K562 (cell line): ENCODE results near the gene FERMT3. TPM values are rescaled to one million over a fixed set of nuclear protein-coding genes. Genes with fewer than 3 reads are reported as not detected.
A peak's percentile ranks its signal among the peaks of the same experiment; 100 is the strongest.

Experiments used
- ARID1B ChIP-seq: fragments of 450-650 bp; IDR thresholded peaks from 2 replicates; pipeline ENCODE4 v1.6.1; 2016; ENCODE audit warnings: antibody characterized with exemption, mild to moderate bottlenecking, inconsistent platforms
- C11orf30 ChIP-seq: fragments of 450-650 bp; IDR thresholded peaks from 2 replicates; pipeline ENCODE4 v1.6.1; 2016; ENCODE audit warnings: low read depth, mild to moderate bottlenecking
- CBX8 ChIP-seq: fragments of 200-600 bp; sonication (generic); IDR thresholded peaks from 2 replicates; pipeline ENCODE4 v1.6.1; 2012; ENCODE audit warnings: borderline replicate concordance, mixed run types, low read depth, mild to moderate bottlenecking, moderate library complexity, mixed read lengths, low read length, control low read depth, inconsistent platforms; ENCODE audit not compliant: poor library complexity, severe bottlenecking; ENCODE audit errors: extremely low read depth
- CEBPB ChIP-seq: fragments of 450-650 bp; IDR thresholded peaks from 2 replicates; pipeline ENCODE4 v1.6.1; 2016; ENCODE audit warnings: missing genetic modification characterization, missing compliant biosample characterization
- CTBP1 ChIP-seq: fragments of 450-650 bp; IDR thresholded peaks from 2 replicates; pipeline ENCODE4 v1.6.1; 2016; ENCODE audit warnings: borderline replicate concordance
- CXXC5 ChIP-seq: fragments of 250-450 bp; sonication (Bioruptor Pico); IDR thresholded peaks from 2 replicates; pipeline ENCODE4 v1.8.0; 2022; ENCODE audit warnings: inconsistent platforms, mild to moderate bottlenecking, moderate library complexity
- EHMT2 ChIP-seq: fragments of 450-650 bp; IDR thresholded peaks from 2 replicates; pipeline ENCODE4 v1.6.1; 2018; ENCODE audit warnings: antibody characterized with exemption
- HEY1 ChIP-seq: fragments of 250-450 bp; sonication (Bioruptor Pico); IDR thresholded peaks from 2 replicates; pipeline ENCODE4 v1.5.0; 2020; ENCODE audit warnings: mild to moderate bottlenecking, moderate library complexity, borderline replicate concordance
- HOXB6 ChIP-seq: fragments of 250-450 bp; sonication (Bioruptor Pico); IDR thresholded peaks from 2 replicates; pipeline ENCODE4 v1.5.1; 2022; ENCODE audit warnings: mild to moderate bottlenecking, borderline replicate concordance
- ILF3 ChIP-seq: fragments of 450-650 bp; IDR thresholded peaks from 2 replicates; pipeline ENCODE4 v1.6.1; 2018; ENCODE audit warnings: antibody characterized with exemption, mild to moderate bottlenecking, moderate library complexity, borderline replicate concordance
- JUN ChIP-seq, 2 experiments: sonication (generic) in 1 of 2; formaldehyde crosslinking in 1 of 2; IDR thresholded peaks; 2 replicates each; pipeline versions ENCODE4 v1.6.1 to v1.8.0; 2012 to 2022; ENCODE audit warnings: borderline replicate concordance in 2 of 2, mild to moderate bottlenecking in 2 of 2, improper control_type of control experiment in 1 of 2, low read depth in 1 of 2, low read length in 1 of 2, missing genetic modification reagents in 1 of 2
- KAT7 ChIP-seq: sonication (generic); formaldehyde crosslinking; IDR thresholded peaks from 2 replicates; pipeline ENCODE4 v1.8.0; 2022; ENCODE audit warnings: missing genetic modification reagents, mild to moderate bottlenecking, borderline replicate concordance
- KLF10 ChIP-seq: fragments of 250-450 bp; sonication (Bioruptor Pico); IDR thresholded peaks from 2 replicates; pipeline ENCODE4 v1.6.1; 2021; ENCODE audit warnings: matching md5 sums
- L3MBTL2 ChIP-seq: fragments of 450-650 bp; IDR thresholded peaks from 2 replicates; pipeline ENCODE4 v1.6.1; 2016; ENCODE audit warnings: mild to moderate bottlenecking, moderate library complexity
- MTF1 ChIP-seq: fragments of 250-450 bp; sonication (Bioruptor Pico); IDR thresholded peaks from 2 replicates; pipeline ENCODE4 v1.9.0; 2021; ENCODE audit warnings: moderate library complexity, mild to moderate bottlenecking, inconsistent platforms, borderline replicate concordance
- NFE2L1 ChIP-seq: fragments of 450-650 bp; IDR thresholded peaks from 2 replicates; pipeline ENCODE4 v1.6.1; 2016; ENCODE audit warnings: missing genetic modification characterization, low read depth, mild to moderate bottlenecking, missing compliant biosample characterization, moderate library complexity, borderline replicate concordance
- POLR2AphosphoS2 ChIP-seq: IDR thresholded peaks from 2 replicates; pipeline ENCODE4 v1.6.1; 2012; ENCODE audit warnings: low read length, improper control_type of control experiment
- POLR2G ChIP-seq: fragments of 200-400 bp; formaldehyde crosslinking; IDR thresholded peaks from 2 replicates; pipeline ENCODE4 v1.6.1; 2017; ENCODE audit warnings: low read depth, mild to moderate bottlenecking, antibody characterized with exemption, low read length, moderate library complexity
- SAP30 ChIP-seq: fragments of 200-600 bp; sonication (generic); IDR thresholded peaks from 2 replicates; pipeline ENCODE4 v1.6.1; 2012; ENCODE audit warnings: borderline replicate concordance, low read depth, mild to moderate bottlenecking, moderate library complexity, low read length, control low read depth, inconsistent platforms; ENCODE audit not compliant: insufficient read depth, poor library complexity, severe bottlenecking
- SMARCA4 ChIP-seq: fragments of 450-650 bp; IDR thresholded peaks from 2 replicates; pipeline ENCODE4 v1.6.1; 2016
- TAF1 ChIP-seq: IDR thresholded peaks from 2 replicates; pipeline ENCODE4 v1.6.1; 2011; ENCODE audit warnings: mild to moderate bottlenecking, low read length, moderate library complexity; ENCODE audit not compliant: insufficient read depth, control insufficient read depth, severe bottlenecking; ENCODE audit errors: extremely low read depth
- ZEB2 ChIP-seq: fragments of 450-650 bp; IDR thresholded peaks from 2 replicates; pipeline ENCODE4 v1.6.1; 2016
- ZNF274 ChIP-seq: IDR thresholded peaks from 2 replicates; pipeline ENCODE4 v1.6.1; 2011; ENCODE audit warnings: low read depth, mild to moderate bottlenecking, low read length, moderate library complexity, borderline replicate concordance
- ZNF589 ChIP-seq: fragments of 200-800 bp; sonication (Bioruptor generic); IDR thresholded peaks from 2 replicates; pipeline ENCODE4 v1.6.1; 2016; ENCODE audit warnings: low read depth, missing genetic modification characterization, missing compliant biosample characterization
- polyA plus RNA-seq, 8 experiments: library from polyadenylated mRNA; depleted of rRNA in 4 of 8; stranded (reverse) in 5 of 8; unstranded in 3 of 8; fragments of >200 nt; fragmentation: Nextera tagmentation in 2 of 8; fragmentation: Illumina TruSeq in 1 of 8; extraction: Ambion mirVana in 2 of 8; extraction: Trizol in 1 of 8; gene quantifications; 2 replicates each; pipeline versions ENCODE4 v1.2.1 to v1.2.3, GENCODE V29; 2011 to 2014; ENCODE audit warnings: inconsistent platforms in 1 of 8, missing spikeins in 1 of 8
- total RNA-seq, 7 experiments: library from RNA; depleted of rRNA in 6 of 7; stranded (reverse); fragments of >200 nt in 6 of 7; fragmentation: Illumina TruSeq in 2 of 7; extraction: Trizol in 2 of 7; gene quantifications; 2 replicates each; pipeline versions ENCODE4 v1.2.1 to v1.2.3, GENCODE V29; 2011 to 2021; ENCODE audit warnings: low replicate concordance in 1 of 7
- TF ChIP-seq, protein P1 (sequence below): fragments of 250-450 bp; sonication (Bioruptor Pico); IDR thresholded peaks from 2 replicates; pipeline ENCODE4 v1.5.0; 2020; ENCODE audit warnings: mild to moderate bottlenecking, borderline replicate concordance
- TF ChIP-seq, protein P2 (sequence below): sonication (generic); formaldehyde crosslinking; IDR thresholded peaks from 2 replicates; pipeline ENCODE4 v1.8.0; 2022; ENCODE audit warnings: mild to moderate bottlenecking, missing genetic modification reagents

Gene FERMT3
- total and polyA plus RNA-seq, 9 of the 15 experiments (the other 6 are each of a cell fraction or from before 2014, with no cell fraction given), result 3.2 to 275 (median 79.7) TPM

DNA sequence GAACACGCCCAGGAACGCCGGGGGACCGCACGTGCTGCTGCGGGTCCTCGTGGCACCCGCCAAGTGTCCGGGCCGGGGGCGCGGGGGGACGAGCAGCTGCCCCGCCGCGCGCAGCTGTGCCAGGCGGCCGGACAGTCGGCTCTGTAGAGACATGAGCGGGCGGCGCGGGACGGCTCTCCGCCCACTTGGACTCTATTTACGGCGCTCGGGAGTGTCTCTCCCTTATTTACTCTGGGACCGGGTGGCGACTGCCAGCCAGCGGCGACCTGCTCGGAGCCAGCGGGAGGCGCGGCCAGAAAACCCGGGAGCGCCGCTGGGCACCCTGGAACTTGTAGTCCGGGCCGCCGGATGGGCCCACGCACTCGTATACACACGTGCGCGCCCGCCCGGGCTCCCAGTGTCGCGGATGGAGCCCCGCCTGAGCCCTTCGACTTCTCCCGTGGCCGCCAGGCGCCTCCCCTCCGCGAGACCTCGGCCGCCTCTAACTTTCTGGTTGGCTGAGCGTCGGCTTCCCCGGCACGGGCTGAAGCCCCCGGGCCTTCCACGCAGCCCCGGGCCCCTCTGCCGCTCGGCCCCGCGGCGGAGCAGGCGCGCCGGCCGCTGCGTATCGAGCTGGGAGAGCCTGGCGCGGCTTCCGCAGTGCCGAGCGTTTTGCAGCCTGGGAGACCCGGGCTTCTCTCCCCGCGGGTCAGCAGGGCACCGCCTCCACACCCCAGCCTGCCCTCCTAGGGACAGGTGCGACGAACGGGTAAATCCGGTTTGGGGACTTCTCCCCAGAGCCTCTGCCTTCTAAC is 40.5 kb upstream of the FERMT3 start, which contains the start of gene MACROD1 (continued):
- no peak for TF ChIP-seq POLR2AphosphoS2
- peak; percentile 83; the same call in 1 of the 2 replicates for TF ChIP-seq KAT7 (CRISPR knock-in tag)
- no peak for TF ChIP-seq CBX8
- TF ChIP-seq JUN (IDR thresholded peaks at IDR 0.05; ENCODE audit: borderline replicate concordance, low read depth, low read length), result no peak
- TF ChIP-seq JUN (CRISPR knock-in tag; IDR thresholded peaks at IDR 0.05; ENCODE audit: borderline replicate concordance), result no peak
- no peak for TF ChIP-seq MTF1 (CRISPR knock-in tag)
- peak; percentile 94 for TF ChIP-seq POLR2G
- TF ChIP-seq C11orf30, result no peak
- TF ChIP-seq L3MBTL2, result peak; percentile 93
- no peak; the same call in 1 of the 2 replicates for TF ChIP-seq KLF10 (CRISPR knock-in tag)
- TF ChIP-seq, protein P1, sequence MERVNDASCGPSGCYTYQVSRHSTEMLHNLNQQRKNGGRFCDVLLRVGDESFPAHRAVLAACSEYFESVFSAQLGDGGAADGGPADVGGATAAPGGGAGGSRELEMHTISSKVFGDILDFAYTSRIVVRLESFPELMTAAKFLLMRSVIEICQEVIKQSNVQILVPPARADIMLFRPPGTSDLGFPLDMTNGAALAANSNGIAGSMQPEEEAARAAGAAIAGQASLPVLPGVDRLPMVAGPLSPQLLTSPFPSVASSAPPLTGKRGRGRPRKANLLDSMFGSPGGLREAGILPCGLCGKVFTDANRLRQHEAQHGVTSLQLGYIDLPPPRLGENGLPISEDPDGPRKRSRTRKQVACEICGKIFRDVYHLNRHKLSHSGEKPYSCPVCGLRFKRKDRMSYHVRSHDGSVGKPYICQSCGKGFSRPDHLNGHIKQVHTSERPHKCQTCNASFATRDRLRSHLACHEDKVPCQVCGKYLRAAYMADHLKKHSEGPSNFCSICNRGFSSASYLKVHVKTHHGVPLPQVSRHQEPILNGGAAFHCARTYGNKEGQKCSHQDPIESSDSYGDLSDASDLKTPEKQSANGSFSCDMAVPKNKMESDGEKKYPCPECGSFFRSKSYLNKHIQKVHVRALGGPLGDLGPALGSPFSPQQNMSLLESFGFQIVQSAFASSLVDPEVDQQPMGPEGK (CRISPR knock-in tag), result no peak
- TF ChIP-seq ARID1B, result no peak
- TF ChIP-seq CTBP1, result peak; percentile 68; the same call in 1 of the 2 replicates
- TF ChIP-seq, protein P2, sequence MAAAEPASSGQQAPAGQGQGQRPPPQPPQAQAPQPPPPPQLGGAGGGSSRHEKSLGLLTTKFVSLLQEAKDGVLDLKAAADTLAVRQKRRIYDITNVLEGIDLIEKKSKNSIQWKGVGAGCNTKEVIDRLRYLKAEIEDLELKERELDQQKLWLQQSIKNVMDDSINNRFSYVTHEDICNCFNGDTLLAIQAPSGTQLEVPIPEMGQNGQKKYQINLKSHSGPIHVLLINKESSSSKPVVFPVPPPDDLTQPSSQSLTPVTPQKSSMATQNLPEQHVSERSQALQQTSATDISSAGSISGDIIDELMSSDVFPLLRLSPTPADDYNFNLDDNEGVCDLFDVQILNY, result 0 out of 2 replicates have a peak, but pooled peaks have one; percentile 75
- TF ChIP-seq SAP30, result peak; percentile 83
- no peak for TF ChIP-seq EHMT2
- TF ChIP-seq ZEB2, result no peak
- TF ChIP-seq CXXC5 (CRISPR knock-in tag), result peak; percentile 96
- no peak for TF ChIP-seq CEBPB
- TF ChIP-seq HOXB6 (CRISPR knock-in tag), result no peak
- peak; percentile 79 for TF ChIP-seq ZNF589
- no peak for TF ChIP-seq ZNF274
- TF ChIP-seq NFE2L1 (tag), result no peak
- TF ChIP-seq ILF3, result no peak
- TF ChIP-seq TAF1, result peak; percentile 82
- no peak for TF ChIP-seq SMARCA4
- TF ChIP-seq HEY1 (CRISPR knock-in tag), result no peak
